Memory B cell (primary cell): ENCODE results near the gene ENPP1.

ENCODE experiments used
- ATAC-seq: fragments of 150-1000 bp; cut with Tn5 transposase; 2 replicates; pipeline ENCODE4 v1.10.0; 2021; ENCODE audit warnings: low read depth, mild to moderate bottlenecking, moderate library complexity
- DNase-seq, 2 donors: peaks; one replicate each; pipeline ENCODE4 v3.0.0; 2022; ENCODE audit warnings: low spot score in 2 of 2
- H3K27ac Mint-ChIP-seq: one replicate; pipeline ENCODE4 v1.8.0; 2022; ENCODE audit warnings: mild to moderate bottlenecking, moderate library complexity, mixed read lengths
- H3K27me3 Mint-ChIP-seq: one replicate; pipeline ENCODE4 v1.8.0; 2022; ENCODE audit warnings: mixed read lengths
- H3K36me3 Mint-ChIP-seq: one replicate; pipeline ENCODE4 v1.8.0; 2022; ENCODE audit warnings: mild to moderate bottlenecking, mixed read lengths
- H3K4me1 Mint-ChIP-seq: one replicate; pipeline ENCODE4 v1.8.0; 2022; ENCODE audit warnings: mixed read lengths
- H3K4me3 Mint-ChIP-seq: one replicate; pipeline ENCODE4 v1.8.0; 2022; ENCODE audit warnings: mild to moderate bottlenecking, moderate library complexity, mixed read lengths
- H3K9me3 Mint-ChIP-seq: one replicate; pipeline ENCODE4 v1.8.0; 2022; ENCODE audit warnings: mixed read lengths

The ENPP1 gene

GRCh38 chr6:131795366-131795765 lies 12.5 kb upstream of the ENPP1 start:
- DNase-seq (no peak), ATAC-seq (no peak)
- H3K4me3 Mint-ChIP-seq = no peak overlapping the region
- H3K36me3 Mint-ChIP-seq = no peaks in the 10 kb centered on the region
- H3K27ac Mint-ChIP-seq = no peak overlapping the region
- H3K9me3 Mint-ChIP-seq = no peaks in the 10 kb centered on the region
- H3K27me3 Mint-ChIP-seq = peaks cover 5% of the 10 kb centered on the region
- no peaks in the 10 kb centered on the region for H3K4me1 Mint-ChIP-seq

- ATAC-seq (no peak), DNase-seq (no peak)
- Mint-ChIP-seq H3K4me3 (no peak overlapping the region), H3K4me1 (peaks cover 8% of the 10 kb centered on the region), H3K36me3 (no peaks in the 10 kb centered on the region), H3K27ac (no peak overlapping the region), H3K9me3 (no peaks in the 10 kb centered on the region), H3K27me3 (peaks cover 1% of the 10 kb centered on the region)
These were observed 5.5 kb upstream of the ENPP1 start for GRCh38 chr6:131802347-131802746.

- no peak overlapping the region for H3K4me3 Mint-ChIP-seq
- no peak for DNase-seq
- H3K27me3 Mint-ChIP-seq = peaks cover 3% of the 10 kb centered on the region
- H3K36me3 Mint-ChIP-seq = no peaks in the 10 kb centered on the region
- no peak overlapping the region for H3K27ac Mint-ChIP-seq
- H3K4me1 Mint-ChIP-seq = peaks cover 10% of the 10 kb centered on the region
- no peak for ATAC-seq
- no peaks in the 10 kb centered on the region for H3K9me3 Mint-ChIP-seq
These were observed 4.6 kb upstream of the ENPP1 start for GRCh38 chr6:131803007-131803769.

DNA sequence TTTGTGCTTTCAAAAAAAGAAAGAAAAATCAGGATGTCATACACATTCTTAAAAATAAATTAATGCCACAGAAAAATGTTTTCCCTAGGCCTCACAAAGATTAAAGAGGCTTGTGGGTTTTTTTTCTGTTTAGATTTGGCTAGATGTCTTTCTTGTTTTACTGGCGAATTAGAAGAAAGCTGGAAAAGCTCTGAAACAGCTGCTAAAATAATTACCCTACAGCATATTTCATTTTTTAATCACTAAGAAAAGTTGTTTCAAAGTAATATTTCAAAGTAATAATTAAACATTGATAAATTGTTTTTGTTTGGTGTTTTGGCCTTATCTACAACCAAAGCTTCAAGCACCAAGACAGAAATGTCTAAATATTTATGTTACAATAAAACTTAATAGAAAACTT lies 3.7 kb upstream of the ENPP1 start:
- H3K27me3 Mint-ChIP-seq = peaks cover 3% of the 10 kb centered on the region
- DNase-seq = no peak
- no peaks in the 10 kb centered on the region for H3K9me3 Mint-ChIP-seq
- peaks cover 13% of the 10 kb centered on the region for H3K4me1 Mint-ChIP-seq
- ATAC-seq = no peak
- no peak overlapping the region for H3K4me3 Mint-ChIP-seq
- H3K27ac Mint-ChIP-seq = no peak overlapping the region
- H3K36me3 Mint-ChIP-seq = no peaks in the 10 kb centered on the region

GRCh38 chr6:131807321-131807643 lies 538 bp upstream of the ENPP1 start:
- no peak for DNase-seq
- Mint-ChIP-seq H3K4me3 (peak overlapping the region; percentile 92), H3K27ac (no peak overlapping the region), H3K36me3 (no peaks in the 10 kb centered on the region), H3K4me1 (peaks cover 13% of the 10 kb centered on the region), H3K27me3 (peaks cover 6% of the 10 kb centered on the region), H3K9me3 (no peaks in the 10 kb centered on the region)
- no peak for ATAC-seq

DNA sequence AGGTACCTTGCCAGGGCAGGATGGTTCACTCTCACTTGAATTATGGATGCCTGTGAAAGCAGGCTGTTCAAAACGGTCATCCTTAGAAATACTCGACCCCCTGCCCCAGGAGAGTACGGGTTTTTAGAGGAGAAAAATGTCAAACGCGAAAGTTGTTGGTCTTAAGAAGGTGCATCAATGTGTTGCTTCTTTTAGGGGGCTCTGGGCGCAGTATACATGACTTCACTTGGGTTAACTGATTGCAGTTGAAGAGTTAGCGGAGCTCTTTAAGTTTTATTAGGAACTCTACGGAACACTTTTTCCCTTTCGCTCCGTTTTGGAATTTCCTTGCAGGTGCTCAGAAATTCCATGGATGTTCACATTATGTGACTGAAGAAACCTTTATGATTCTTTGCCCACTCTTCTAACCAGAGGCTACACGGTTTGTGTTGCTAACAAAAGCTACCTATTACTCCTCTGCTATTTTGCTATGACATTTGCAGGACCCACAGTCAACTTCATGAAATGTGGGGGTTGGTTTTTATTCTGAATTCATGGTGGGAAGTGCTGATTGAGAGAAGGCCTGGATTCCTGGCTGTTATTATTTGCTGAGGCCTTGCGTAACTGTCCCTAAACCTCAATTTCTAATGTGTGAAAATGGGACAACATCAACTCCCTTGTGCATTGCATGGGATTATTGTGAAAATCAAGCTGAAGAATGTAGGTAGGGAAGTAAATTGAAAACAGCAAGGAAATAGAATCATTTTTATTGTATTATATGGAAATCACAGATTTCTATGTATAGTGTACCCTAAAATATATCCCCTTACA lies 845 bp downstream of the ENPP1 start:
- Mint-ChIP-seq H3K4me3 (peak overlapping the region; percentile 76), H3K27me3 (peaks cover 8% of the 10 kb centered on the region), H3K9me3 (no peaks in the 10 kb centered on the region), H3K36me3 (no peaks in the 10 kb centered on the region), H3K27ac (no peak overlapping the region), H3K4me1 (peaks cover 10% of the 10 kb centered on the region)
- DNase-seq (no peak), ATAC-seq (no peak)

GRCh38 chr6:131811500-131811899 lies 3.7 kb downstream of the ENPP1 start:
- Mint-ChIP-seq H3K4me1 (peaks cover 10% of the 10 kb centered on the region), H3K36me3 (no peaks in the 10 kb centered on the region), H3K9me3 (no peaks in the 10 kb centered on the region), H3K27me3 (peaks cover 9% of the 10 kb centered on the region), H3K4me3 (no peak overlapping the region), H3K27ac (no peak overlapping the region)
- DNase-seq = no peak
- no peak for ATAC-seq

GRCh38 chr6:131813991-131814390 lies 6.2 kb downstream of the ENPP1 start:
- Mint-ChIP-seq H3K9me3 (no peaks in the 10 kb centered on the region), H3K27me3 (peaks cover 7% of the 10 kb centered on the region), H3K27ac (no peak overlapping the region), H3K4me3 (no peak overlapping the region), H3K36me3 (no peaks in the 10 kb centered on the region), H3K4me1 (no peaks in the 10 kb centered on the region)
- DNase-seq (no peak), ATAC-seq (no peak)

- Mint-ChIP-seq H3K9me3 (no peaks in the 10 kb centered on the region), H3K36me3 (no peaks in the 10 kb centered on the region), H3K4me3 (no peak overlapping the region), H3K27me3 (peaks cover 5% of the 10 kb centered on the region), H3K27ac (no peak overlapping the region), H3K4me1 (no peaks in the 10 kb centered on the region)
- DNase-seq = no peak
- ATAC-seq = no peak
These were observed 9.0 kb downstream of the ENPP1 start for GRCh38 chr6:131816869-131817268.

GRCh38 chr6:131819572-131820124 lies 11.8 kb downstream of the ENPP1 start:
- Mint-ChIP-seq H3K9me3 (no peaks in the 10 kb centered on the region), H3K27me3 (peaks cover 5% of the 10 kb centered on the region), H3K4me1 (no peaks in the 10 kb centered on the region), H3K4me3 (no peak overlapping the region), H3K27ac (no peak overlapping the region), H3K36me3 (no peaks in the 10 kb centered on the region)
- no peak for DNase-seq
- no peak for ATAC-seq

DNA sequence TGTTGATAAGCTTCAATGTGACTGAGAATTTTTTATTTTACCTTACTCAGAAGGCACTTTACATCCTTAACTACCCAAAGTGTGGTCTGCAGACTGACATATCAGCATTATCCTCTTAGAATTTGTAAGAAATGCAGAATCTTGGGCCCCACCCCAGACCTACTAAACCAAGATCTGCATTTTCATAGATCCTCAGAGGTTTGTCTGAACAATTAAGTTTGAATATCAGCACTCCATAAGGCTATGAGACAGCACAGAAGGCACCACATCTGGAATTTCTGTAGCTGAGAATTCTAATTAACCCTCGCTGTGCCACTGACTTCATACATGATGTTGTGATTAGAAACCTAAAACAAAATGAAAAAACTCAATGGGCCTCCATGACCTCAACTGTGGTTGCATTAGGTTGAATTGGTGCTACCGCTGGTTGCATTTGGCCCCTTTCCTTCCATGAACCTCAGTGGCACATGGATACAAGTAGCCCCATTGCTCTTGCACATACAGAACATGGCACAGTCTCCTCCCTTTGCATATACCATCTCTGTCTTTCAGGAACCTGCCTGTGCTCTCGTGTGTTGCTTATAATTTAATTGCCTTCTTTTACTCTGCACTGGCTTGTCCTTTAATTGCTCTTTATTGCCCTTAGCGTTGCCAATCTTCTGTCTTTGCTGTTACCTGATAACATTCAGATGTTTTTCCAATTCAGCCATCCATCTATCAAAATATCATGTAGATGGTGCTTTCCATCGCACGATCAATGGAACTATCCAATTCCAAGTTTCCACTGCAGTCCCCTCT lies 13.4 kb downstream of the ENPP1 start:
- no peak overlapping the region for H3K27ac Mint-ChIP-seq
- no peaks in the 10 kb centered on the region for H3K36me3 Mint-ChIP-seq
- H3K27me3 Mint-ChIP-seq = peaks cover 3% of the 10 kb centered on the region
- no peaks in the 10 kb centered on the region for H3K9me3 Mint-ChIP-seq
- DNase-seq (no peak), ATAC-seq (no peak)
- no peaks in the 10 kb centered on the region for H3K4me1 Mint-ChIP-seq
- H3K4me3 Mint-ChIP-seq = no peak overlapping the region

DNA sequence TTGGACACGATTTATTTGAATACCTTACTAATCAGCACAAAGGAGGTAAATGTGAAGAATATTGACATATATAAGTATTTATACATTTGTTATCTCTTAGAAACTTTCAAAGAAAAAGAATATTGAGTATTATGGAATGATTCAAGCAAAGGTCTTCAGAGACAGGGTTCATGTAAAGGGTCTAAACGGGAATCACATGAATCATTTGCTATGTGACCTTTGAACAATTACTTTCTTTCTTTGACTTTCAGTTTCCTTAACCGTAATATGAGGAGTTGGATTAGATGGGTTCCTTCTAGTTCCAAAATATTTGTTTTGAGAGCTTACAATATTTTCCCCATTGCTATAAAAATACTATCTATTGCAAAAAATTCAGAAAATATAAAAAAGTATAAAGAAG lies 14.3 kb downstream of the ENPP1 start:
- Mint-ChIP-seq H3K27me3 (peaks cover 3% of the 10 kb centered on the region), H3K27ac (no peak overlapping the region), H3K36me3 (no peaks in the 10 kb centered on the region), H3K4me1 (no peaks in the 10 kb centered on the region), H3K9me3 (no peaks in the 10 kb centered on the region), H3K4me3 (no peak overlapping the region)
- ATAC-seq (no peak), DNase-seq (no peak)

DNA sequence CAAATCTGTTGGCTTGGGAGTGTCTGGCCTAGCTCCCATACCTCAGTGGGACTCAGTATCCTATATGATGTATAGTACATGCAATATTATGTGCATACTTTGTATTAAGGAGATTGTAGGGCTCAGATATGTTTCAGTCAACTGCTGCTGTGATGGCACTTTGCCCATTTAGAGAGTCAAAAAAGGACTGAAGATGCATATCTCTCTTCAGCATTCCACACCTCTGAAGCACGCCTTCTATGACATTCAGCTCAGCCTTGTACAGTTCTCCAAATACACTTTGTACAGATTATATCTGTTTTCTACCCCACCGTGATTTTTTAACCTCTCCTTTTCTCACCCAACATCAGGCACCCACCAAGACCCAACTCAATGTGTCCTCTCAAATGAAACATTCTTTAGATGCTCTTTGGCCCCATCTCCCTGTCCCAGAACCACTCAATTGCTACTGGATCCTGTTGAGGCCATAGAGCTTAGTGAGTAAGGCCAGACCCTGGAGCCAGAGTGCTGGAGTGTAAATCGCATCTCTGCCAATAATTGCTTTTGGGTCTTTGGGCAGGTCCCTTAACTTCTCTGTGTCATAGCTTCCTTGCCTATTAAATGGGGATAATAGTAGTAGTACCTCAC lies 15.6 kb downstream of the ENPP1 start:
- peaks cover 5% of the 10 kb centered on the region for H3K27me3 Mint-ChIP-seq
- H3K9me3 Mint-ChIP-seq = no peaks in the 10 kb centered on the region
- no peaks in the 10 kb centered on the region for H3K36me3 Mint-ChIP-seq
- DNase-seq = no peak
- no peak overlapping the region for H3K4me3 Mint-ChIP-seq
- no peaks in the 10 kb centered on the region for H3K4me1 Mint-ChIP-seq
- H3K27ac Mint-ChIP-seq = no peak overlapping the region
- no peak for ATAC-seq

- ATAC-seq (no peak), DNase-seq (no peak)
- peaks cover 7% of the 10 kb centered on the region for H3K27me3 Mint-ChIP-seq
- H3K4me1 Mint-ChIP-seq = no peaks in the 10 kb centered on the region
- no peak overlapping the region for H3K4me3 Mint-ChIP-seq
- no peaks in the 10 kb centered on the region for H3K36me3 Mint-ChIP-seq
- H3K9me3 Mint-ChIP-seq = no peaks in the 10 kb centered on the region
- H3K27ac Mint-ChIP-seq = no peak overlapping the region
These were observed 18.1 kb downstream of the ENPP1 start for GRCh38 chr6:131825946-131826345.
